ENCODE data around the gene PROCA1.
A peak's percentile ranks its signal among the peaks of the same experiment; 100 is the strongest.
"Not testable (repeated sequence)": the region's sequence is repeated elsewhere in the genome, so short reads cannot be mapped to it uniquely, and the experiment has no call there.

Gene PROCA1

DNA sequence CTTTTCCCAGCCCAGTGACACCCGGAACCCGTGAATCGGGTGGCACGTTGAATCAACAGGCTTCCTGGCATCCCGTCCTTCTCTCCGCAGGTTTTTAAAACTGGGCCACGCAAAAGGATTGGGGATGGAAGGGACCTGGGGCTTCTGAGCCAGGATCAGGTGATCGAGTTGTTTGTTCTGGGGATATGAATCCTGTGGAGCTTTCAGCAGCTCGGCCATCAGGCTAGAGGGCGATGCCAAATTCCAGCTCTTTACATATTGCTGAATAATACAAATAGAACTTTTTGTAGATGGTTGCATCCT lies 49.2 kb downstream of the PROCA1 start:
- CTCF ChIA-PET, result interaction anchor here (0.9 to 7.2 kb wide), 6 partner anchors 10 to 44 kb away, joined by 3 to 63 read pairs (median 6); partner anchors contain the start of gene BLTP2

DNA sequence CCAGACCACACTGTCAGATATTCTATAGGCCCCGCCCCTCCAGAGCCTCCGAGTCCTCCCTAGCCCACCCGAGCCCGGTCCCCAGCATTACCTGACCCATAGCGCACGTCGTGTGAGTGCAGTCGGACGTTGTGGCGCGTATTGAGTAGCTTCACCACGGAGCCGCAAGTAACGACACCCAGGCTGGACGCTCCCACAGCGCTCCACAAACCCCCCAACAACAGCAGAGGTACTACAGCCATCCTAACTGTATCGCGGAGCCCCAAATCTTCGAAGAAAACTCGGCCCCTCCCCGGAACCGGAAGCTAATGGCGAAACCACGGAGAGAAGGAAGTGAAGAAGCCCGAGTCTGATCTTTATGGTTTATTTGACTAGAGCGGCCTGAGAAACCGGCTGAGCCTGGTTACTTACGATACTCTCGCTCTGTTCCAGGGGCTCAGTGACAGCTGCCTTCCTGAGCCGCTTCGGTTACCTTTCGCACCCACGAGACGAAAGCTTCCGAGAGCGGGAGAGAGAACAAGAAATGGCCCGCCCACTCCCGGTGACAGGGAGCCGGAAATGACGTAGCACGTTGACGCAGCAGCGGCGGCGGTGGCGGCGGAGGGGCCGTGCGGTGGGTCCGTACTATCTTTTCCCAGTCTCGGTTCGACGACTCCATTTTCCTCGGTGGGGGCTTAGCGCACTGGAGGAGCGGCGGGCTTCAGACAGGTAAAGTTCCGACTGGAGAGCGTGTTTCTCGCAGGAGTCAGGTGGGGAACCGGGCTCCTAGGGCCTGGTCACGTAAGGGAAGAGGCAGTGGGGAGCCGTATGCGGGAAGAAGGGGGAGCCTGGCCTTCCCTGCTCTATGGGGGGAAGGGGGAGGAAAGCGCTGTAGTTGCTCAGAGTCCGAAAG lies 49.8 kb downstream of the PROCA1 start, which contains the start of the genes SDF2 and SUPT6H:
TSS of gene SDF2 (minus strand) at position 272 of the 892 bp plus-strand sequence. CDS start at position 242, 30 bp downstream.
TSS of gene SUPT6H (plus strand) at position 571 of the 892 bp plus-strand sequence. CDS start 11,197 bp downstream, outside the sequence.
- TF ChIP-seq CTCF (IDR thresholded peaks at IDR 0.05; ENCODE audit: insufficient read depth, low read length, missing control alignments), result no peak
- DNase-seq (ENCODE audit: low read depth, low spot score), result no peak
- ChIA-PET CTCF (interaction anchor here (0.6 to 7.2 kb wide), 9 partner anchors 9 to 287 kb away, joined by 3 to 63 read pairs (median 4); partner anchors contain the start of gene BLTP2), POLR2A (interaction anchor here (0.8 to 3.0 kb wide), 4 partner anchors 12 to 58 kb away, joined by 3 to 11 read pairs (median 3); partner anchors contain the start of gene RPL23A)
- peak within 1 kb of the TSS; percentile 99 for H3K4me3 ChIP-seq (ENCODE audit: low read depth, low read length)

More for the DNA sequence above, 49.2 kb downstream of the PROCA1 start:
- no peak for TF ChIP-seq CTCF (IDR thresholded peaks at IDR 0.05; ENCODE audit: insufficient read depth, low read length, missing control alignments)
- POLR2A ChIA-PET, result interaction anchor here (1.5 to 3.0 kb wide), 2 partner anchors 20 to 57 kb away, joined by 3 to 11 read pairs; partner anchors contain the start of gene RPL23A
- H3K4me3 ChIP-seq (ENCODE audit: low read depth, low read length), result peak overlapping the region; percentile 99
- no peak for DNase-seq (ENCODE audit: low read depth, low spot score)

- DNase-seq (ENCODE audit: low read depth, low spot score); POLR2A ChIA-PET; CTCF ChIA-PET; H3K4me3 ChIP-seq (ENCODE audit: low read depth, low read length): not testable (repeated sequence)
Observed at GRCh38 chr17:28659497-28659881, 52.2 kb downstream of the PROCA1 start.

- CTCF ChIA-PET, result interaction anchor here (2.4 kb wide), 1 partner anchor 15 kb away, joined by 10 read pairs; no protein-coding TSS in a partner anchor
- DNase-seq (ENCODE audit: low read depth, low spot score); POLR2A ChIA-PET; H3K4me3 ChIP-seq (ENCODE audit: low read depth, low read length): not testable (repeated sequence)
Observed at GRCh38 chr17:28658766-28659496, 52.8 kb downstream of the PROCA1 start.

DNA sequence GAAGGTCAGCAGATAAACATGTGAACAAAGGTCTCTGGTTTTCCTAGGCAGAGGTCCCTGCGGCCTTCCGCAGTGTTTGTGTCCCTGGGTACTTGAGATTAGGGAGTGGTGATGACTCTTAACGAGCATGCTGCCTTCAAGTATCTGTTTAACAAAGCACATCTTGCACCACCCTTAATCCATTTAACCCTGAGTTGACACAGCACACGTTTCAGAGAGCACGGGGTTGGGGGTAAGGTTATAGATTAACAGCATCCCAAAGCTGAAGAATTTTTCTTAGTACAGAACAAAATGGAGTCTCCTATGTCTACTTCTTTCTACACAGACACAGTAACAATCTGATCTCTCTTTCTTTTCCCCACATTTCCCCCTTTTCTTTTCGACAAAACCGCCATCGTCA lies 53.3 kb downstream of the PROCA1 start:
- CTCF ChIA-PET, result interaction anchor here (1.1 to 2.4 kb wide), 5 partner anchors 10 to 16 kb away, joined by 3 to 10 read pairs (median 9); partner anchors contain the start of gene BLTP2
- POLR2A ChIA-PET; DNase-seq (ENCODE audit: low read depth, low spot score); H3K4me3 ChIP-seq (ENCODE audit: low read depth, low read length): not testable (repeated sequence)

GRCh38 chr17:28657756-28658155 lies 53.9 kb downstream of the PROCA1 start:
- POLR2A ChIA-PET, result interaction anchor here (0.7 kb wide), 1 partner anchor 13 kb away, joined by 4 read pairs; the partner anchor contains the start of gene BLTP2
- DNase-seq (ENCODE audit: low read depth, low spot score), result no peak
- CTCF ChIA-PET, result interaction anchor here (1.1 to 2.4 kb wide), 5 partner anchors 9 to 16 kb away, joined by 3 to 10 read pairs (median 9); partner anchors contain the start of gene BLTP2
- H3K4me3 ChIP-seq (ENCODE audit: low read depth, low read length), result no peak overlapping the region
- no peak for TF ChIP-seq CTCF (IDR thresholded peaks at IDR 0.05; ENCODE audit: insufficient read depth, low read length, missing control alignments)

GRCh38 chr17:28655160-28655559 lies 56.5 kb downstream of the PROCA1 start:
- H3K4me3 ChIP-seq (ENCODE audit: low read depth, low read length), result no peak overlapping the region
- ChIA-PET CTCF (interaction anchor here (1.0 to 3.9 kb wide), 2 partner anchors 8 to 11 kb away, joined by 5 to 11 read pairs; partner anchors contain the start of gene BLTP2), POLR2A (no interaction called here)
- DNase-seq (ENCODE audit: low read depth, low spot score), result no peak
- no peak for TF ChIP-seq CTCF (IDR thresholded peaks at IDR 0.05; ENCODE audit: insufficient read depth, low read length, missing control alignments)
